ENCODE data around the gene SLC39A10. TPM values are rescaled to one million over a fixed set of nuclear protein-coding genes. Genes with fewer than 3 reads are reported as not detected.

The SLC39A10 gene, protein sequence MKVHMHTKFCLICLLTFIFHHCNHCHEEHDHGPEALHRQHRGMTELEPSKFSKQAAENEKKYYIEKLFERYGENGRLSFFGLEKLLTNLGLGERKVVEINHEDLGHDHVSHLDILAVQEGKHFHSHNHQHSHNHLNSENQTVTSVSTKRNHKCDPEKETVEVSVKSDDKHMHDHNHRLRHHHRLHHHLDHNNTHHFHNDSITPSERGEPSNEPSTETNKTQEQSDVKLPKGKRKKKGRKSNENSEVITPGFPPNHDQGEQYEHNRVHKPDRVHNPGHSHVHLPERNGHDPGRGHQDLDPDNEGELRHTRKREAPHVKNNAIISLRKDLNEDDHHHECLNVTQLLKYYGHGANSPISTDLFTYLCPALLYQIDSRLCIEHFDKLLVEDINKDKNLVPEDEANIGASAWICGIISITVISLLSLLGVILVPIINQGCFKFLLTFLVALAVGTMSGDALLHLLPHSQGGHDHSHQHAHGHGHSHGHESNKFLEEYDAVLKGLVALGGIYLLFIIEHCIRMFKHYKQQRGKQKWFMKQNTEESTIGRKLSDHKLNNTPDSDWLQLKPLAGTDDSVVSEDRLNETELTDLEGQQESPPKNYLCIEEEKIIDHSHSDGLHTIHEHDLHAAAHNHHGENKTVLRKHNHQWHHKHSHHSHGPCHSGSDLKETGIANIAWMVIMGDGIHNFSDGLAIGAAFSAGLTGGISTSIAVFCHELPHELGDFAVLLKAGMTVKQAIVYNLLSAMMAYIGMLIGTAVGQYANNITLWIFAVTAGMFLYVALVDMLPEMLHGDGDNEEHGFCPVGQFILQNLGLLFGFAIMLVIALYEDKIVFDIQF
- 39.9 and 47.4 TPM in 2 replicates for total RNA-seq
- 8.9 and 11.4 TPM in 2 replicates for polyA plus RNA-seq
- 7.1 and 8.5 TPM in 2 replicates for polyA plus RNA-seq (2011; cell fraction: cytosol; rRNA removed)
- 15.4 and 18.9 TPM in 2 replicates for polyA plus RNA-seq (2011; cell fraction: nucleus; rRNA removed)
- 28.4 and 29.3 TPM in 2 replicates for polyA plus RNA-seq (2012)
- polyA minus RNA-seq: 47.7 and 52.3 TPM in 2 replicates
- polyA minus RNA-seq (2011; cell fraction: cytosol; rRNA and poly(A)+ RNA removed): 70.2 TPM
- 28.7 and 42.1 TPM in 2 replicates for polyA minus RNA-seq (2011; cell fraction: nucleus; rRNA and poly(A)+ RNA removed)
- percentile 76 among the genes with signal in this experiment for Bru-seq, nascent RNA
- percentile 94 among the genes with signal in this experiment for BruChase-seq, experiment 1, labeled RNA remaining after a 6-hour chase
- BruChase-seq, experiment 2, labeled RNA remaining after a 2-hour chase: percentile 84 among the genes with signal in this experiment
- long read RNA-seq, full-length matches to known transcripts: 39 of 63 reads
- long read RNA-seq, partial matches to known transcripts: 22 of 63 reads
- long read RNA-seq, other reads (novel, unspliced or antisense): 2 of 63 reads

GRCh38 chr2:195656859-195657633 lies at the start of gene SLC39A10:
Gene SLC39A10, plus strand, starts transcription at chr2:195657226. Its CDS starts 22,817 bp downstream, at chr2:195680043.
- Histone ChIP-seq H3K4me1 (ENCODE audit: control insufficient read depth, extremely low read depth, insufficient read depth, low read length) (peaks cover 26% of the 10 kb centered on the region), H3K4me2 (ENCODE audit: insufficient read depth, low read length) (peak within 1 kb of the TSS; percentile 97), H3K9ac (replicated peaks; ENCODE audit: extremely low read depth, insufficient read depth, low read length) (peak within 1 kb of the TSS; percentile 99), H3K4me3 (replicated peaks in 1 of 3; ENCODE audit: insufficient read depth in 1 of 3, low read depth in 1 of 3, low read length in 3 of 3) (peak within 1 kb of the TSS; percentile 50 to 74 (median 71)), H3K9me3 (replicated peaks; ENCODE audit: control insufficient read depth, insufficient read depth, low read length) (no peaks in the 10 kb centered on the region), H2AFZ (ENCODE audit: low read depth, low read length) (peak within 1 kb of the TSS; percentile 74), H4K20me1 (replicated peaks; ENCODE audit: control insufficient read depth, extremely low read depth, insufficient read depth, low read length) (peaks cover 4% of the 10 kb centered on the region), H3K27ac (ENCODE audit: insufficient read depth, low read depth, low read length) (peak within 1 kb of the TSS; percentile 84), H3K27me3 (ENCODE audit: control insufficient read depth in 2 of 2, insufficient read depth in 2 of 2, low read length in 2 of 2) (no peaks in the 10 kb centered on the region), H3K36me3 (ENCODE audit: control insufficient read depth in 2 of 2, extremely low read depth in 1 of 2, insufficient read depth in 2 of 2, low read length in 2 of 2) (no peaks in the 10 kb centered on the region), H3K79me2 (ENCODE audit: control insufficient read depth, insufficient read depth, low read length) (peaks cover 34% of the 10 kb centered on the region), H3K9me1 (replicated peaks; ENCODE audit: control insufficient read depth, extremely low read depth, insufficient read depth, low read length) (no peaks in the 10 kb centered on the region)
- dilution Hi-C loops (cut with MboI; ENCODE audit: extremely low pct_ligation_motif_present, low sequenced_read_pairs) (no loop called here), intact Hi-C loops (cut with micrococcal nuclease) (loop anchor here (2.0 to 10.0 kb wide), 3 partner anchors 295 to 948 kb away; partner anchors contain the start of gene DNAH7)
- ChIA-PET POLR2A (interaction anchor here (0.6 to 1.0 kb wide), 5 partner anchors 9 to 81 kb away, joined by 3 to 5 read pairs (median 3); no protein-coding TSS in a partner anchor), CTCF (interaction anchor here (0.9 to 1.6 kb wide), 7 partner anchors 8 to 411 kb away, joined by 3 to 5 read pairs (median 4); partner anchors contain the start of gene DNAH7)
- DNase-seq (ENCODE audit: low read depth, low spot score) (peak; percentile 100), FAIRE-seq (peak; percentile 98)
- no peak for TF ChIP-seq GATA2 (IDR thresholded peaks at IDR 0.05; ENCODE audit: insufficient read depth, insufficient read length, low read depth, low read length)
- peak; percentile 96 for TF ChIP-seq POLR2A (IDR thresholded peaks at IDR 0.05; ENCODE audit: low read depth, low read length)
- TF ChIP-seq CTCF (IDR thresholded peaks at IDR 0.05; ENCODE audit: extremely low read depth in 1 of 2, insufficient read depth in 1 of 2, low read depth in 1 of 2, low read length in 2 of 2): no peak
- TF ChIP-seq, protein P1, sequence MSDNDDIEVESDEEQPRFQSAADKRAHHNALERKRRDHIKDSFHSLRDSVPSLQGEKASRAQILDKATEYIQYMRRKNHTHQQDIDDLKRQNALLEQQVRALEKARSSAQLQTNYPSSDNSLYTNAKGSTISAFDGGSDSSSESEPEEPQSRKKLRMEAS (IDR thresholded peaks at IDR 0.05; ENCODE audit: insufficient read depth, insufficient read length): no peak
- TF ChIP-seq POLR2AphosphoS5 (IDR thresholded peaks at IDR 0.05; ENCODE audit: insufficient read depth, low read depth, low read length): peak; percentile 96
- no peak for TF ChIP-seq JUN (IDR thresholded peaks at IDR 0.05; ENCODE audit: borderline replicate concordance, insufficient read depth, insufficient read length, low read depth)
- BruUV-seq (replicated peaks): no TSS peak
